Astrocyte (in vitro differentiated cells and primary cell): ENCODE results near the gene LMAN1L.

Experiments
- EZH2 ChIP-seq: IDR thresholded peaks from 2 replicates; pipeline ENCODE4 v1.6.1; 2012; ENCODE audit warnings: mild to moderate bottlenecking, low read length, inconsistent platforms; ENCODE audit not compliant: insufficient read depth
- TF ChIP-seq, protein P1 (sequence below): IDR thresholded peaks from 2 replicates; pipeline ENCODE4 v1.5.1; 2011; ENCODE audit warnings: low read depth, mild to moderate bottlenecking, inconsistent platforms, low read length, moderate library complexity; ENCODE audit not compliant: insufficient read depth

GRCh38 chr15:74789171-74789631 is 23.4 kb upstream of the LMAN1L start:
- TF ChIP-seq, protein P1, sequence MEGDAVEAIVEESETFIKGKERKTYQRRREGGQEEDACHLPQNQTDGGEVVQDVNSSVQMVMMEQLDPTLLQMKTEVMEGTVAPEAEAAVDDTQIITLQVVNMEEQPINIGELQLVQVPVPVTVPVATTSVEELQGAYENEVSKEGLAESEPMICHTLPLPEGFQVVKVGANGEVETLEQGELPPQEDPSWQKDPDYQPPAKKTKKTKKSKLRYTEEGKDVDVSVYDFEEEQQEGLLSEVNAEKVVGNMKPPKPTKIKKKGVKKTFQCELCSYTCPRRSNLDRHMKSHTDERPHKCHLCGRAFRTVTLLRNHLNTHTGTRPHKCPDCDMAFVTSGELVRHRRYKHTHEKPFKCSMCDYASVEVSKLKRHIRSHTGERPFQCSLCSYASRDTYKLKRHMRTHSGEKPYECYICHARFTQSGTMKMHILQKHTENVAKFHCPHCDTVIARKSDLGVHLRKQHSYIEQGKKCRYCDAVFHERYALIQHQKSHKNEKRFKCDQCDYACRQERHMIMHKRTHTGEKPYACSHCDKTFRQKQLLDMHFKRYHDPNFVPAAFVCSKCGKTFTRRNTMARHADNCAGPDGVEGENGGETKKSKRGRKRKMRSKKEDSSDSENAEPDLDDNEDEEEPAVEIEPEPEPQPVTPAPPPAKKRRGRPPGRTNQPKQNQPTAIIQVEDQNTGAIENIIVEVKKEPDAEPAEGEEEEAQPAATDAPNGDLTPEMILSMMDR, result no peak
- no peak for TF ChIP-seq EZH2
